ENCODE data around the gene ARHGAP9.

Gene ARHGAP9

GRCh38 chr12:57471661-57472060 is 8.0 kb downstream of the ARHGAP9 start:
- no peak for DNase-seq

- DNase-seq, result no peak
Measured at GRCh38 chr12:57470970-57471656, 8.6 kb downstream of the ARHGAP9 start.

GRCh38 chr12:57470286-57470969 is 9.2 kb downstream of the ARHGAP9 start:
- DNase-seq, result no peak

GRCh38 chr12:57469296-57470164 is 10.1 kb downstream of the ARHGAP9 start:
- DNase-seq, result no peak

GRCh38 chr12:57467915-57468314 is 11.8 kb downstream of the ARHGAP9 start:
- DNase-seq, result no peak

- no peak for DNase-seq
Measured at GRCh38 chr12:57467212-57467874, 12.3 kb downstream of the ARHGAP9 start.

GRCh38 chr12:57465747-57466505 is 13.7 kb downstream of the ARHGAP9 start:
- DNase-seq, result no peak

- no peak for DNase-seq
Measured at GRCh38 chr12:57465030-57465746, 14.5 kb downstream of the ARHGAP9 start.

GRCh38 chr12:57464569-57464968 is 15.1 kb downstream of the ARHGAP9 start:
- no peak for DNase-seq

GRCh38 chr12:57462912-57463253 is 16.8 kb downstream of the ARHGAP9 start:
- no peak for DNase-seq

GRCh38 chr12:57462251-57462911 is 17.3 kb downstream of the ARHGAP9 start:
- peak; percentile 89 for DNase-seq

- DNase-seq, result no peak
Measured at GRCh38 chr12:57461917-57462250, 17.8 kb downstream of the ARHGAP9 start.

GRCh38 chr12:57461276-57461916 is 18.3 kb downstream of the ARHGAP9 start:
- DNase-seq, result no peak

- no peak for DNase-seq
Measured at GRCh38 chr12:57460841-57461275, 18.8 kb downstream of the ARHGAP9 start.

- no peak for DNase-seq
Measured at GRCh38 chr12:57460468-57460784, 19.2 kb downstream of the ARHGAP9 start.

GRCh38 chr12:57459750-57460467 is 19.8 kb downstream of the ARHGAP9 start, which contains the start of gene GLI1:
Gene GLI1, plus strand, starts transcription at chr12:57459785. Its CDS starts 3,907 bp downstream, at chr12:57463692.
- DNase-seq, result no peak

GRCh38 chr12:57459055-57459749 is 20.5 kb downstream of the ARHGAP9 start:
- DNase-seq, result peak; percentile 88

GRCh38 chr12:57458665-57459054 is 21.0 kb downstream of the ARHGAP9 start:
- no peak for DNase-seq

- DNase-seq, result no peak
Measured at GRCh38 chr12:57456737-57457490, 22.8 kb downstream of the ARHGAP9 start.

Data from NCI-H774 (cell line).